Measurements from ENCODE around the gene NTMT2.
"Not testable (repeated sequence)": the region's sequence is repeated elsewhere in the genome, so short reads cannot be mapped to it uniquely, and the experiment has no call there.

Gene NTMT2

GRCh38 chr1:170157820-170158219, 12.1 kb downstream of the NTMT2 start:
- DNase-seq (ENCODE audit: low spot score): no peak

GRCh38 chr1:170162459-170163246, 16.9 kb downstream of the NTMT2 start:
- peak; percentile 25 for DNase-seq (ENCODE audit: low spot score)

GRCh38 chr1:170164103-170164763, 18.5 kb downstream of the NTMT2 start:
- DNase-seq (ENCODE audit: low spot score): no peak

GRCh38 chr1:170166518-170167180, 20.9 kb downstream of the NTMT2 start:
- no peak for DNase-seq (ENCODE audit: low spot score)

GRCh38 chr1:170168265-170168664, 22.5 kb downstream of the NTMT2 start:
- peak; percentile 57 for DNase-seq (ENCODE audit: low spot score)

GRCh38 chr1:170170513-170170912, 24.8 kb downstream of the NTMT2 start:
- DNase-seq (ENCODE audit: low spot score): not testable (repeated sequence)

- no peak for DNase-seq (ENCODE audit: low spot score)
These were observed 28.6 kb downstream of the NTMT2 start for GRCh38 chr1:170174395-170174794.

- no peak for DNase-seq (ENCODE audit: low spot score)
These were observed 29.3 kb downstream of the NTMT2 start for GRCh38 chr1:170175041-170175440.

GRCh38 chr1:170175484-170175883, 29.7 kb downstream of the NTMT2 start:
- no peak for DNase-seq (ENCODE audit: low spot score)

GRCh38 chr1:170176772-170177171, 31.0 kb downstream of the NTMT2 start:
- no peak for DNase-seq (ENCODE audit: low spot score)

- no peak for DNase-seq (ENCODE audit: low spot score)
These were observed 36.7 kb downstream of the NTMT2 start for GRCh38 chr1:170182442-170182841.

GRCh38 chr1:170192546-170192945, 46.8 kb downstream of the NTMT2 start:
- no peak for DNase-seq (ENCODE audit: low spot score)

- no peak for DNase-seq (ENCODE audit: low spot score)
These were observed 48.7 kb downstream of the NTMT2 start for GRCh38 chr1:170194451-170194850.

GRCh38 chr1:170196490-170197236, 50.9 kb downstream of the NTMT2 start:
- DNase-seq (ENCODE audit: low spot score): no peak

- DNase-seq (ENCODE audit: low spot score): no peak
These were observed 52.3 kb downstream of the NTMT2 start for GRCh38 chr1:170198090-170198489.

- no peak for DNase-seq (ENCODE audit: low spot score)
These were observed 52.8 kb downstream of the NTMT2 start for GRCh38 chr1:170198584-170198983.

- no peak for DNase-seq (ENCODE audit: low spot score)
These were observed 54.4 kb downstream of the NTMT2 start for GRCh38 chr1:170200161-170200560.

GRCh38 chr1:170200621-170201397, 55.0 kb downstream of the NTMT2 start:
- no peak for DNase-seq (ENCODE audit: low spot score)

- no peak for DNase-seq (ENCODE audit: low spot score)
These were observed 57.9 kb downstream of the NTMT2 start for GRCh38 chr1:170203693-170204092.

- DNase-seq (ENCODE audit: low spot score): no peak
These were observed 58.4 kb downstream of the NTMT2 start for GRCh38 chr1:170204121-170204520.

- no peak for DNase-seq (ENCODE audit: low spot score)
These were observed 59.5 kb downstream of the NTMT2 start for GRCh38 chr1:170205301-170205700.

GRCh38 chr1:170209125-170209524, 63.4 kb downstream of the NTMT2 start:
- no peak for DNase-seq (ENCODE audit: low spot score)
